Hippocampal formation (tissue), 2 donors: ENCODE results near the gene SLC22A12.
"Not testable (repeated sequence)": the region's sequence is repeated elsewhere in the genome, so short reads cannot be mapped to it uniquely, and the experiment has no call there.

ENCODE experiments used
- DNase-seq, 2 donors: peaks; one replicate each; lab custom pipeline; 2025; lab: John Stamatoyannopoulos, UW

Gene SLC22A12

DNA sequence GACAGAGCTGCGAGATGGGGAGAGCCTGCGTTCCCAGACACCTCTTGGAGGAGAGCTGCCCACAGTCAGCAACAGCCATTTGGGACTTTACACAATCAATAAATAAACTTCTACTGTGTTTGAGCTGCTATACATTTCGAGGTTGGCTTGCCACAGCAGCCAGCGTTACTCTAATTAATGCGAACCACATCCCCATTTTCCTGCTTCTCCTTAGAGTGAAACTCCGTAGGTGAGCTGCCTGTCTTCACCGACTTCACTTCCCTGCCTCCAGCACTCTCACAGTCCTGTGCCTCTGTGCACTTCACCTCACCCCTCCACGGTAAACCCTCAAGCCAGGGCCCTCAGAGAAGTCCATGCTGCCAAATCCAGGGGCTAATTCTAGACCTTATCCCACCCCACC lies 5.9 kb upstream of the SLC22A12 start:
- DNase-seq = no peak

- DNase-seq = no peak
These were observed 4.7 kb upstream of the SLC22A12 start for GRCh38 chr11:64586366-64586765.

GRCh38 chr11:64588701-64589100 lies 2.3 kb upstream of the SLC22A12 start:
- DNase-seq = no peak

DNA sequence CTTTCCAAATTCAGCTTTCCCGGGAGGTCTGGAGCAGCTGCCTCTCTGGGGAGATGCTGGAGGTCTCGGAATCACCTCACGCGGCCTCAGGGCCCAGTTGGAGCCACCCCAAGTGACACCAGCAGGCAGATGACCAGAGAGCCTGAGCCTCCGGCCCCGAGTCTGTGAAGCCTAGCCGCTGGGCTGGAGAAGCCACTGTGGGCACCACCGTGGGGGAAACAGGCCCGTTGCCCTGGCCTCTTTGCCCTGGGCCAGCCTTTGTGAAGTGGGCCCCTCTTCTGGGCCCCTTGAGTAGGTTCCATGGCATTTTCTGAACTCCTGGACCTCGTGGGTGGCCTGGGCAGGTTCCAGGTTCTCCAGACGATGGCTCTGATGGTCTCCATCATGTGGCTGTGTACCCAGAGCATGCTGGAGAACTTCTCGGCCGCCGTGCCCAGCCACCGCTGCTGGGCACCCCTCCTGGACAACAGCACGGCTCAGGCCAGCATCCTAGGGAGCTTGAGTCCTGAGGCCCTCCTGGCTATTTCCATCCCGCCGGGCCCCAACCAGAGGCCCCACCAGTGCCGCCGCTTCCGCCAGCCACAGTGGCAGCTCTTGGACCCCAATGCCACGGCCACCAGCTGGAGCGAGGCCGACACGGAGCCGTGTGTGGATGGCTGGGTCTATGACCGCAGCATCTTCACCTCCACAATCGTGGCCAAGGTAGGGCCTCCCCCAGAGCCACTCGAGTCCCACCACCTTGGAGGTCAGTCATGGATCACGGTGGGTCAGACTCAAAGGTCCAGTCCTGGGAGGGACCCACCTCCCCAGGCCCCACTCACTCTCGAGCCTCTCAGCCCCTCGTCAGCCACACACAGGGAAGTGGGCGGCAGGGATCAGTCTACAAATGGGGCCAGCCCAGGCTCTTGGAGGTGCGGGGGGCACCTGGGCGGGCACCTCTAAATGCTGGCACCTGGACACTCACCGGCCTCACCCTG lies 525 bp downstream of the SLC22A12 start:
- no peak for DNase-seq

DNA sequence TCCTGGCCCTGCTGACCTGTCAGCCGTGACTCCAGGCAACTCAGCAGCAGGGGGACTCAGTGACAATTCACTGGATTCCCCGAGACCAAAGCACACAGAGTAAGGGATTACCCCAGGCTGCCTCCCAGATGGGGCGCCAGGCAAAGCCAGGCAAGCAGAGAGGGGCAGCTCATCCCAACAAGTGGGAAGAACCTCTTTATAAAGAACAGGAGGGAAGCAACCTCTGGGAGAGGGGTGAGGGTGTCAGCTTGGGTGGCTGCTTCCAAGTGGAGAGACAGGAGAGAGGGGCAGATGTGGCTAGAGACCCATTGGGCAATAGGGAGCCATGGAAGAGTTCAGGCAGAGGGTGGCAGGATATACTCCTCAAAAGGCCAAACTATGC lies 1.2 kb downstream of the SLC22A12 start:
- no peak for DNase-seq

DNA sequence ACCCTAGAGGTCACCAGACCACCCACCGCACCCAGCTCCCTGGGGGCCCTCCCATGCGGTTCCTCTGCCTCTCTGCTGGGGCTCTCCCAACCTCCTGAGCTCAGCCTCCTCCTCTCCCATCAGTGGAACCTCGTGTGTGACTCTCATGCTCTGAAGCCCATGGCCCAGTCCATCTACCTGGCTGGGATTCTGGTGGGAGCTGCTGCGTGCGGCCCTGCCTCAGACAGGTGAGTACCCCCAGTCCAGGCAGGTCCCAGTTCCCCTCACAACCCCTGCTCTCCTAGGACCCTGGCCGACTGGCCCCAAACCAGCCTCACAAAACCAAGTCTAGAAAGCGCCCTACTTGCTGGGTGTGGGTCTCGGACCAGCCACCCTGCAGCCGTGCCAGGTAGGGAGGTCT lies 1.6 kb downstream of the SLC22A12 start:
- DNase-seq = no peak

GRCh38 chr11:64593156-64594105 lies 2.4 kb downstream of the SLC22A12 start:
- no peak for DNase-seq

GRCh38 chr11:64594159-64594939 lies 3.3 kb downstream of the SLC22A12 start:
- DNase-seq = no peak

DNA sequence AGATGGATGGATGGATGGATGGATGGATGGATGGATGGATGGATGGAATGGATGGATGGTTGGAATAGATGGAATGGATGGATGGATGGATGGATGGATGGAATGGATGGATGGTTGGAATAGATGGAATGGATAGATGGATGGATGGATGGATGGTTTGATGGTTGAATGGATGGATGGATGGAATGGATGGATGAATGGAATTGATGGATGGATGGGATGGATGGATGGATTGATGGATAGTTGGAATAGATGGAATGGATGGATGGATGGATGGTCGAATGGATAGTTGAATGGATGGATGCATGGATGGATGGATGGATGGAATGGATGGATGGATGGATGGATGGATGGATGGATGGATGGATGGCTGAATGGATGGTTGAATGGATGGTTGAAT lies 4.9 kb downstream of the SLC22A12 start:
- not testable (repeated sequence) for DNase-seq

DNA sequence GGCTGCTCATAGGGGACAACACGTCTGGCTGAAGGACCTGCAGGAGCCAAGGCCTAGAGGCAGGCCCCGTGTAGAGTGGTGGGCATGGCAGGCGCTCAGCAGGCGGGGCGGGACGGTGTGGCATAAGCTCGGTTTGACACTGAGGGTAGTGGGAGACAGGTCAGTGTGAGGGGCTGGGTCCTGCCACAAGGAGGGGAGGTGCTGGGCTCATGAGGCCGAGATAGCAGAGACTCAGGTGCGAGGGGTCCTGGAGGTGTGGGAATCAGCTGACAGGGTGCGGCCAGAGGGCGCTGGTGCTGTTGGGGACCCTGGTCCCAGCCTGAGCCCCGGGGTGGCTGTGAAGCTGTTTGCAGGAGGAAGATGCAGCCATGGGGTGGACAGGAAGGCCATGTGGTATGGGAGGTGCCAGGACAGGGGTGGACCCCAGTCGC lies 6.7 kb downstream of the SLC22A12 start:
- DNase-seq = no peak

GRCh38 chr11:64598106-64598796 lies 7.2 kb downstream of the SLC22A12 start:
- no peak for DNase-seq

DNA sequence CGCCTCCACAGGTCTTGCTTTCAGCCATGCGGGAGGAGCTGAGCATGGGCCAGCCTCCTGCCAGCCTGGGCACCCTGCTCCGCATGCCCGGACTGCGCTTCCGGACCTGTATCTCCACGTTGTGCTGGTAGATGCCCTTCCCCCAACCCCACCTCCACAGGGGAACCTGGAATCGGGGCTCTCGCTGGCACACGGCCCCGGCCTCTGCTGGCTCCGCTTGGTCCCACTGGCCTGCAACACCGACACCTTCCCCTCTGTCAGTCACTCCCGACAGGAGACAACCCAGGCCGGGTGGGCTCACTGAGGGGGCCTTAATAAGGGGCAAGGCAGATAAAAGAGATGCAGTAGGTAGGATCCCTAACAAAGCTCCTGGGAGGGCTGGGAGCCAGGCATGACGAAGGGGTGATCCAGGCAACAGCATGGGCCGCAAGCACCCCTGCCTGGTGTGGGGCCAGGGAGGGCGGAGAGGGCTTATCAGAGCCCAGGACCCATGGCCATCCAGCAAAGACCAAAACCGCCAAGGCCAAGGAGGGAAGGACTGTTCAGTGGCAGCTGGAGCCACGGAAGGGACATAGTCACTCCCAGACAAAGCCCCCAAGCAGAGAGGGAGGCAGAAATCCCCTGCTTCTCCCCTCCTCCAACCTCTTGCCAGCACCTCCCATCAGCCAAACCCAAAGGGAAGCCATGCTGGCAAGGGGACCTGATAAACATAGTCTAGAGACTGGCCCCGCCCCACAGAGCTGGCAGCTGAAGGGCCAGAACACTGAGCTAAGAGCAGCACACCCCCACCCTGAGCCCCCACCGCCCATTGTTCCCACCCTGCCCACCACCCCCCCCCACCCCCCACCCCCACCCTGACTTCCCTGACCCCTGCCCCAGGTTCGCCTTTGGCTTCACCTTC lies 8.0 kb downstream of the SLC22A12 start:
- DNase-seq = no peak

- no peak for DNase-seq
These were observed 8.7 kb downstream of the SLC22A12 start for GRCh38 chr11:64599698-64600211.

- no peak for DNase-seq
These were observed 9.4 kb downstream of the SLC22A12 start for GRCh38 chr11:64600281-64600992.

GRCh38 chr11:64601605-64602465 lies 10.8 kb downstream of the SLC22A12 start:
- DNase-seq = no peak

- no peak for DNase-seq
These were observed 11.5 kb downstream of the SLC22A12 start for GRCh38 chr11:64602466-64603070.

DNA sequence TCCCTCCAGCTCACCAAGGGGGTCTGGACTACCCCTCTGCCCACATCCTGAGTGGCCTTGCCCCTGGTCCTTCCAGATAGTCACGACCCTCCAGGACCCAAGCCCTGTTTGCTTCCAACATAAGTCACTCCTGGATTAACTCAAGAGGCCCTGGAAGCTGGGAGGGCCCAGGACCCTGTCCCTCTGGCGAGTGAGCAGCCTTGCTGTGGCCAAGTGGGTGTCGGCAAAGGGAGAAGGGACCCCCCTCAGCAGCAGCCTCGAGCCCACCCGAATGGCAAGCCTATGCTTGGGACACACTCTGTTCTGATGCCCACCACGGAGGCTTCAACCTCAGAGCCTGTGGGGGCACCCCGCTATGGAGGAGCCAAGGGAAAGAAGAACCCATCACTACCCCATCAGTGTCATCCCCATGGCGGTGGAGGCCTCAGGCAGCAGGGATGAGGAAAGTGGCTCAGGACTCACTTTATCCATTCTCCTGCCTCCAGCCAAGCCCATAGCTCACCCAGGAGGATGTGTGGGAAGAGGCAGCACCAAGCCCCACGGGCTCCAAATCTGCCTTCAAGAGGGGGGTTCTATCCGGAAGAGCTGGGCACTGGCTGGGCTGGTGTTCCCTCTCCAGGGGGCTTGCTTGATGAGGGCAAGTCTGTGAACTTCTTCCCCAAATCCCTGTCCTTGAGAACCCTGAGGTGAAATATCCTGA lies 12.5 kb downstream of the SLC22A12 start:
- DNase-seq = no peak
